H7 (cell line): ENCODE results near the gene PRSS8. TPM values are rescaled to one million over a fixed set of nuclear protein-coding genes. Genes with fewer than 3 reads are reported as not detected.
"Not testable (repeated sequence)": the region's sequence is repeated elsewhere in the genome, so short reads cannot be mapped to it uniquely, and the experiment has no call there.

Source experiments
- DNase-seq: peaks from one replicate; pipeline ENCODE4 v3.0.0; 2012
- H3K27me3 ChIP-seq: 2 replicates; pipeline ENCODE4 v1.6.0; 2011; ENCODE audit warnings: mild to moderate bottlenecking, low read length; ENCODE audit not compliant: control insufficient read depth, insufficient read depth
- H3K36me3 ChIP-seq: replicated peaks from 2 replicates; pipeline ENCODE4 v1.5.1; 2011; ENCODE audit warnings: low read length; ENCODE audit not compliant: control insufficient read depth, insufficient read depth
- H3K4me3 ChIP-seq: 2 replicates; pipeline ENCODE4 v1.5.1; 2011; ENCODE audit warnings: low read depth, mild to moderate bottlenecking, control low read depth, low read length, moderate library complexity; ENCODE audit not compliant: insufficient read depth
- total RNA-seq: library from RNA; depleted of rRNA; stranded (reverse); fragments of >200 nt; shearing (Covaris generic); gene quantifications from 2 replicates; pipeline ENCODE4 v1.2.3, GENCODE V29; 2014

PRSS8 gene
- total RNA-seq, 1 experiment from 2014 or later = 57.1 TPM

DNA sequence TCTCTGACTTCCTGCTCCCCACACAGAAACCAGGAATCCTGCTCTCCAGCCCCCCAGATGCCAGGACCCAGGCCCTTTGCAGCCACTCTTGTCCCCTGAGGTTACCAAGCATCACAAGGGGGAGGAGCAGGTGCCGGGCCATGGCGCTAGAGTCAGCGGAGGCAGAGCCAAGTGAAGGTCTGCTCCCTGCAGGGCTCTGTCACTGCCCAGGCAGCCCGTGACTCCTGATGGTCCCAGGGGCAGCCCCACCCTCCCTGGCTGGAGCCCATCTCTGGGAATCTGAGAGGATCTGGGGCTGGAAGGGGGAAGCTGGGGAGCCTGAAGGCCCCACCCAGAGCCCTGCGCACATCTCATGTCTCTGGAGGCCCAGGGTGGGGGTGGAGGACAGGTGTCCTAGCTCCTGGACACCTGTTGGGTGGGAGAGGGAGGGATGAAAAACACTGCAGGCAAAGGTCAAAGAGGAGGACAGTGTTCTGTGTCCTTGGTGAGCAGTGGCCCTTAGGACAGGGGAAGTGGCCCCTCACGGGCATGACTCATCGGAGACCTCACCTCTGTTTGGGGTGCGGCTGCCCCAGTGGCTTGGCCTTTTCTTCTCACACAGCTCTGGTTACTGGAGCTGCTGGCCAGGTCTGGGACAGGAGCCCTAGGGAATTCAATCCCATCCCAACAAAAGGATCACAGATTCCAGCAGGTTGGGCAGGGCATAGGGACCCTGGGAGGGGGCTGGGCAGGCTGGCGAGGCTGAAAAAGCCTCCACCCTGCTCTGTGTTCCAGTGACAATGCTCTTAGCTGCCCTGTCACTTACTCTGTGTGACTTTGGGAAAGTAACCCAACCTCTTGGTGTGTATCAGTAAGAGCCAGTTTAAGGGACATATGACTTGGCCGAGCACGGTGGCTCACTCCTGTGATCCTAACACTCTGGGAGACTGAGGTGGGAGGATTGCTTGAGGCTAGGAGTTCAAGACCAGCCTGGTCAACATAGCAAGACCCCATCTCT, 14.7 kb upstream of the PRSS8 start, which contains the start of gene PRSS36:
Gene PRSS36 (minus strand): TSS at position 173 of the 997 bp plus-strand sequence. CDS start 31 bp downstream, at position 142.
- peak; percentile 50 for DNase-seq
- Histone ChIP-seq H3K27me3 (peaks cover 22% of the 10 kb centered on the region), H3K36me3 (no peaks in the 10 kb centered on the region), H3K4me3 (no peak within 1 kb of the TSS)

DNA sequence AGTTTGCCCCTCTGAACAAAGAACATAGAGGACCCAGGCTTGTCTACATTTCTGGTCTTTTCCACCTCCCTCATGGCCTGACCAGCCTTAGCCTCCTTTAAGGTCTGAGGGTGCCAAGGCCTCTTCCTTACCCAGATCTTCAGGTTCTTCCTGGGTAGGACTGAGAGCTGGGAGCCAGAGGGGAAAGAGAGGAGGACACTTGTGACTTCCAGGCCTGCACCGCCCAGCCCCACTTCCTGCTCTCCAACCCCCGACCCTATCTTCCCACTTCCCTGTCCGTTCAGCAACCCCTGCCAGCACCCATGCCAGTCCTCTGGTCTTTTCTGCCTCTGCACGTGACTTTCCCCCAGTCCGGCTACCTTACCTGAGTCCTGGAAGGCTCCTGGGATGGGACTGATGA, 13.8 kb upstream of the PRSS8 start:
- Histone ChIP-seq H3K4me3 (no peak overlapping the region), H3K27me3 (peaks cover 22% of the 10 kb centered on the region), H3K36me3 (no peaks in the 10 kb centered on the region)
- DNase-seq = peak; percentile 46

DNA sequence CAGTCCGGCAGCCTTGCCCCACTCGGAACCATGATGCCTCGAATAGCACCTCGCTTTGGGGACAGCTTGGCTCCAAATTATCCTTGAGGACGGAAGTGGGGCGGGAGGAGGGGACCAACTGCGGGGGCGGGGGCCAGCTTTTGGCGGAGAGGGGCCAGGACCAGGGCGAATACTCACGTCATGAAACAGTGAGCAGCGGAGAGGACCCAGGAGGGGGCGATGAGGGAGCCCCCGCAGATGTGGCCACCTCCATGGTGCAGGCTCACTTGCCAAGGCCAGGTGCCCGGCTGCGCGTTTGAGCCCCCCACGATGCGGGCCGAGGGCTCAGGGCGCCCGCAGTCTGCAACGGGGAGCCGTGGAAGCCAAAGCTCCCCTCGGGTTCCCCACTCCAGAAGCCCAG, 13.4 kb upstream of the PRSS8 start:
- peak overlapping the region; percentile 53 for H3K4me3 ChIP-seq
- DNase-seq = peak; percentile 68
- peaks cover 23% of the 10 kb centered on the region for H3K27me3 ChIP-seq
- H3K36me3 ChIP-seq = no peaks in the 10 kb centered on the region

DNA sequence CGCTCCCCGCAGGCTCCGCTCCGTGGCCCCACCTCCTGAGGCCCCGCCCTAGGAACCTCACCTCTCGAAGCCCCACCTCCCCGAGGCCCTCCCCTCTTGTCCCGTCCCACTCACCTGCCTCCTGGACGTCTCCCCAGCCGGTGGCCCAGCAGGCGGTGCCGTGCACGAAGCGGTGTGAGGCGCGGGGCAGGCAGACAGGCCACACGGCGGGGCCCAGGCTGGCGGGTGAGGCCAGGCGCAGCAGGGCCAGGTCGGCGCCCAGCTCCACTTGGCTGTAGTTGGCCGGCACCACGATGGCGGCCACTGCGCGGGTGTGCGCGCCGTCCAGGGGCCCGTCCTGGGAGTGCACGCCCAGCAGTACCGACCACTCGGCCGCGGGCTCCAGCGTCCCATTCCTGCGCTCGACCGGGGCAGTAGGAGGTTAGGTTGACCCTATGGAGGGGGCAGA, 12.8 kb upstream of the PRSS8 start:
- DNase-seq = peak; percentile 94
- Histone ChIP-seq H3K27me3 (peaks cover 29% of the 10 kb centered on the region), H3K36me3 (no peaks in the 10 kb centered on the region), H3K4me3 (peak overlapping the region; percentile 53)

DNA sequence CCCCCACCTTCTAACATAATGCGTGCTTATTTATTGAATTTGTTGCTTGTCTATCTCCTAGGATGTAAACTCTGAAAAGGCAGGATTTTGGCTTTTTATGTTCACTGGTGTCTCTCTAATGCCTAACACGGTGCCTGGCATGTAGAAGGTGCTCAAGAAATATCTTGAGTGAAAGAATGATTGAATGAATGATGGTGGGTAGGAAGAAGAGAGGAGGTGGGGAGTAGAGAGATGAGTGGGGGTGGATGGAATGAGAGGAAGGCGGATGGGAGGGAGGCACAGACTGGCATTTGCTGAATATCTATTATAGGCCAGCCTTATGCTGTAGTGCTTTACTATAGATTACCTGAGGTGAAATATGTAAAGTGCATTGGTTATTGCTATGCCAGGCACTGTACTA, 12.0 kb upstream of the PRSS8 start:
- Histone ChIP-seq H3K36me3 (no peaks in the 10 kb centered on the region), H3K27me3 (peaks cover 36% of the 10 kb centered on the region), H3K4me3 (no peak overlapping the region)
- no peak for DNase-seq

DNA sequence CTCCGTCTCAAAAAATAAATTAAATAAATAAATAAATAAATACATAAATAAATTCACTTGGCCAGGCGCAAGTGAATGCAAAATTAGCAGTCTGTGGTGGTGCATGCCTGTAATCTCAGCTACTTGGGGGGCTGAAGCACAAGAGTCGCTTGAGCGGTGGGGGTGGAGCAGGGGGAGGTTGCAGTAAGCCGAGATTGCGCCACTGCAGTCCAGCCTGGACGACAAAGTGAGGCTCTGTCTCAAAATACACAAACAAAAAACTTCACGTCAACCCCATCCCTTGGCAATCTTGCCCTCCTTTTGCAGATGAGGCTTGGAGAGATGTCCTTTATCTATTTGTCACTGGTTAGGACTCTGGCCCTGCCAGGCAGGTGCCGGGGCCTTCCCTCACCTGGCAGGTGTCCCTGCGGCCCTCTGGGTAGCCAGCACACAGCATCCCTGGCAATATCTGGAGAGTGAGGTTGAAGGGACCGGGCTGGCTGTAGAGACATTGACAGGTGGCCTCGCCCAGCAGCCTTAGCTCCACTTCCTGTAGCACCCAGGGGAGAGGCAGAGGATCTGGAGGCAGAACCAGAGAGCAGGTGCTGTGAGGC, 10.0 kb upstream of the PRSS8 start:
- DNase-seq = no peak
- Histone ChIP-seq H3K4me3 (no peak overlapping the region), H3K36me3 (no peaks in the 10 kb centered on the region), H3K27me3 (peaks cover 36% of the 10 kb centered on the region)

DNA sequence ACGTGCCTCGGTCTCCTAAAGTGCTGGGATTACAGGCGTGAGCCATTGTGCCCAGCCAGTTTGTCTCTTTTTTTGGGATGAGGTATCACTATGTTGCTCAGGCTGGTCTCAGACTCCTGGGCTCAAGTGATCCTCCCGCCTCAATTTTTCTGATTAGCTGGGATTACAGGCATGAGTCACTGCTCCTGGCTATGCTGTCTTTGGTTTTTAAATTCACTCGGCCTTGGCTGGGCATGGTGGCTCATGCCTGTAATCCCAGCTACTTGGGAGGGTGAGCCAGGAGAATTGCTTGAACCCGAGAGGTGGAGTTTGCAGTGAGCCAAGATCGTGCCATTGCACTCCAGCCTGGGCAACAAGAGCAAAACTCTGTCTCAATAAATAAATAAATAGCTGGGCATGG, 8.9 kb upstream of the PRSS8 start:
- not testable (repeated sequence) for H3K36me3 ChIP-seq, H3K4me3 ChIP-seq, DNase-seq
- peaks cover 36% of the 10 kb centered on the region for H3K27me3 ChIP-seq

DNA sequence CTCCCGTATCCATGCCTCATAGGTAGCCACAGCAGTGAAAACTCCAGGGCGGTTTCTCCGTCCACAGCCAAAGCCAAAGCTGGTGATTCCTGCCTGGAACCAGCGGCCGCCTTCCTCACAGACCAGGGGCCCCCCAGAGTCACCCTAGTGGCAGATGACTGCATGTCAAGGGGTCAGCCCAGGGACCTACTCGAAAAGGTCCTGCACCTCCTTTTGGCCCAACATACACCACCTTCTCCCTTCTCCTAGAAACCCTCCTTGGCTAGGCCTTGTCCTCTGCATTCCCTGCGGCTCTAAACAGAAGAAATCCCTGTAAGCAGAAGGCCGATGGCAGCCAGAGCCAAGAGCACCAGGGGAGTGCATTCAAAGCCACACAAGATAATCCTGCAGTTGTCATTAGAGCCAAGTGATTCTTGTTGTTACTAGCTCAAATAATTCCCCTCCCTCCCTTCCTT, 8.2 kb upstream of the PRSS8 start:
- DNase-seq = peak; percentile 64
- no peaks in the 10 kb centered on the region for H3K36me3 ChIP-seq
- H3K4me3 ChIP-seq = no peak overlapping the region
- H3K27me3 ChIP-seq = peaks cover 35% of the 10 kb centered on the region

DNA sequence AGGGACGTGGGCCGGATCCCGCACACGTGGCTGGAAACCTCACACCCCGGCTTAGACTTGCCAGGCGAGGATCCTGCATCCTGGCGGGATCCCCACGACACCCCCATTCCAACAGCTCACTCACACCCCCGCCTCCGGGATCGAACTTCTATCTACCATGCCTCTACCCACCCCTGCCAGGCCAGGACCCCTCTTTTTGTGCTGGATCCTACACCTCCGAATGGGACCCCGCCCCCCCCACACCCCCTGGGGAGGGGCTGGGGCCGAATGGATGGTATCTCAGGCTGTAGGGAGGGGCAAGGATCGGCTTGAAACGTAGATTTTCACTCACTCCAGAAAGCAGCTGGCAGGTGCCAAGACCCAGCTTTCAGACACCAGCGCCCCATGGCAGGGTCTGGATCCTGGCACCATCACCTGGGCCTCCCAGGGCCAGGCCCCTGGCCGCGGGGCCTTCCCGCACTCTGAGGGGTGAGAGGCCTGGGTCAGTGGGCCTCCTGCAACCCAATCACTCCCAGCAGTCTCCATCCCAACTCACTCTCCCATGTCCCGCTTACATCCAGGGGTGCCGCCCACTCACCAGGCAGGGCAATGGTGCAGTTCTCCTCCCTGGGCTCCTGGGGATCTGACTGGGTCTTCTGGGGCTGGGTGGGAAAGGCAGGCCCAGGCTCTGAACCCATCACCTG, 7.6 kb upstream of the PRSS8 start:
- DNase-seq = no peak
- H3K27me3 ChIP-seq = peaks cover 30% of the 10 kb centered on the region
- no peaks in the 10 kb centered on the region for H3K36me3 ChIP-seq
- peak overlapping the region; percentile 35 for H3K4me3 ChIP-seq

DNA sequence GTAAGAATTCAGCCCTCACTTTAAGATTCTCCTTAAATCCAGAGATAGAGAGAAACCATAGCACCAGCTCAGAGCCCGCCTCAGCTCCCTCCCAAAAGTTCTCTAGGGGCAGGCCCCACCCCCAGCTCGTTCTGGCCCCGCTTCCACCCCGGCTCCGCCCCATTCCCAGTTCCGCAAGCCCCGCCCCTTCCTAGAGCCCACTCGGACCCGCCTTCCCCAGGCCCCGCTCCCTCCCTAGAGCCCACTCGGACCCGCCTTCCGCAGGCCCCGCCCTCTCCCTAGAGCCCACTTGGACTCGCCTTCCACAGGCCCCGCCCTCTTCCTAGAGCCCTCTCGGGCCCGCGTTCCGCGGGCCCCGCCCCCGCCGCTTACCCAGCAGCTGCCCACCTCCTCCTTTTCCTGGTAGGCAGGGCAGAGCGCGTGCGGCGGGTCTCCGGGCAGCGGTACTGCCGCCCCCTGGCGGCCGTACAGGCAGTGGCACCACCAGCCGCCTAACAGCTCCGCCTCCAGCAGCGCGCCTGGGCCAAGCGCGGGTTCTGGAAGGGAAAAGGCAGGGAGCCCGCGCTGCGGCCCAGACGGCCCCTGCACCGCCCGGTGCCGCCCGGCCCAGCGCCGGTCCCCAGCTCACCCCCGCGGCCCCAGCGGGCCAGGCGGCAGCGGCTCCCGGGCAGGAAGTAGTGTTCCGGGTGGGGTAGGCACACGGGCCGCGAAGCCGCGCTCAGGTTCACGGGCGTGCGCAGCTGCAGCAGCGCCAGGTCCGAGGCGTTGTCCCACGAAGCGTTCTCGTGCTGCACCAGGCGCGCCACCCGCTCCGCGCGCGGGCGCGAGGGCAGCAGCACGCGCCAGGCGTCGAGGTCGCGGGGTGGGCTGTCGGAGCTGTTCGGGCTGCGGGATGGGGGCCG, 6.8 kb upstream of the PRSS8 start:
- H3K4me3 ChIP-seq = peak overlapping the region; percentile 35
- peaks cover 24% of the 10 kb centered on the region for H3K27me3 ChIP-seq
- H3K36me3 ChIP-seq = no peaks in the 10 kb centered on the region
- peak; percentile 100 for DNase-seq

DNA sequence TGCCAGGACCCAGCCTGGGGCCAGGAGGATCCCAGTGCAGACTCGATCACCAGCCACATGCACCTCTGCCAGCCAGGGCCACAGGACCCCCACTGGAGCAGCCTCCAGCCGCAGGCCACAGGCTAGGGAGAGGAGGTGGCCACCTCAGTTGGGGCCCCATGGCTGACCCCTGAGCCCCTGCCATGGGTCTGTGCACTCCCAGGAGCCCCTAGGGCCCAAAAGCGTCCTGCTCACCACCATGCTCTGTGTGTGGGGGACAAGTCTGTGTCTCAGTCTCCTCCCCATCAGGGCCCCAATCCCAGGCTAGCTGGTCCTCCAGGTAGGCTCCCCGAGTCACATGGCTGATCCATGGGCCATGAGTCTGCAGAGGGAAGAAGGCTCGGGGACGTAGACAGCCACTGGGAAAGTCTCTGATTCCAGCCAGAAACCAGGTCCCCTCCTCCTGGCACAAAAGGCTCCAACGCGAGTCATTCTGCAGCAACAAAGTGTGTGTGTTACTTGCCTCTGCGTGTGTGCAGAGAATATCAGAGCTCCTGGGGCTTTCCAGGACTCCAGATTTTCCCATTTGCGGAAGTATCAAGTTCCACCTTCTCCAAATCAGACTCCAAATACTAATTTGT, 6.1 kb upstream of the PRSS8 start:
- DNase-seq = peak; percentile 68
- H3K36me3 ChIP-seq = no peaks in the 10 kb centered on the region
- peak overlapping the region; percentile 16; the same call in 1 of the 2 replicates for H3K4me3 ChIP-seq
- peaks cover 20% of the 10 kb centered on the region for H3K27me3 ChIP-seq

DNA sequence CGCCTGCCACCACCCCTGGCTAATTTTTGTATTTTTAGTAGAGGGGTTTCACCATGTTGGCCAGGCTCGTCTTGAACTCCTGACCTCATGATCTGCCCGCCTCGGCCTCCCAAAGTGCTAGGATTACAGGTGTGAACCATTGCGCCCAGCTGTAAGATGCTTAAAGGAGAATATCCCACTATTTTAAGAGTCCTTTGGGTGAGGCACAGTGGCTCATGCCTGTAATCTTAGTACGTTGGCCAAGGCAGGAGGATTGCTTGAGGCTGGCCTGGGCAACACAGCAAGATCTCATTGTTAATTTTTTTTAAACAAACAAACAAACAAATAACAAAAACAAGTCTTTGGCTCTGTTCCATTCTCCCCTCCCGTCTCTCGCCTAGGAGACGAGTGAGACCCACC, 5.5 kb upstream of the PRSS8 start:
- peaks cover 17% of the 10 kb centered on the region for H3K27me3 ChIP-seq
- H3K36me3 ChIP-seq, H3K4me3 ChIP-seq, DNase-seq: not testable (repeated sequence)
